ENCODE data around the gene C16orf96. TPM values are rescaled to one million over a fixed set of nuclear protein-coding genes. Genes with fewer than 3 reads are reported as not detected.

The C16orf96 gene
- total RNA-seq, 1 donor from 2014 or later: 0.52 TPM

DNA sequence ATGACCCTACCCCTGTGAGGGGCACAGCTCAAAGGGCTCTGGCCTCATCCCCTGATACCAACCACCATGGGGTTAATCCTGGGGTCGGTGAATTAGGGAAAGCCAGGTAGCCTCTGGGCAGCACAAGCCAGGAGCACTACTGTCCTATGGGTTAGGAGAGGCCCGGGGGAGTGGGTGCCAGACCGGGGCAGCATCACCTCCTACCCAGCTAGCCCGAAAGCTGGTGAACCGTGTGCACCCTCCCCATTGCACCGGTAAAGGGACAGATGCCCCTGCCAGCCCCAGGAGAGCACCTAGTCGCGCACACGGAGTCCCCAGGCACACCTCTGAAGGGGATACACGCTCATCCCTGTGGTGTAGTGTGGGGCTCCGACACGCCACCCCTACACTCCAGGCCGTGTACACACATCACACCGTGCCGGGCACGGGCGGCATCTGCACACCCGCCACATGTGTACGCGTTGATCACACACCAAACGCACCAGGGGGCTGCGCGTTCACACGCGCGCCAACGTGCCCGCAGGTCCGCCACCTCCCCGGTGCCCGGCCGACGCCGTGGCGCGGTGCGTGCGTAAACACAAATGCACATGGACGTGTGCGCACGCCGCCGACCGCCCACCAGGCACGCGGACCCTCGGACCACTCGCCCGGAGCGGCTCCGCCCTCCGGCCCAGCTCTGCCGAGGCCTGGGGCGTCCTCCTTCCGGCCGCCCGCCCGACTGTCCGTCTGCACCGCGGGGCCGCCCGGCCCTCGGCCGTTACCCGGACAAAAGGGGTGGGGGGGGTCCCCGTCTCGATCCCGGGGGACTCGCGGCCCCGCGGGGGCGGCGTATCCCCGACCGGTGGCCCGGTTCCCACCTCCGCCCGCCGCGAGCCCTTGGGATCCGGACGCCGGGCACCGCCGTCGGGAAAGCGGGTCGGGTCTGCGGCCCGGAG is 57.8 kb downstream of the C16orf96 start:
- H3K9me3 ChIP-seq (ENCODE audit: control insufficient read depth in 3 of 3, low read length in 3 of 3): no peaks in the 10 kb centered on the region
- peaks cover 42 to 54% (median 53%) of the 10 kb centered on the region in 3 donors for H3K4me1 ChIP-seq (ENCODE audit: control insufficient read depth in 3 of 3, insufficient read depth in 3 of 3, low read length in 3 of 3)
- H3K27me3 ChIP-seq (ENCODE audit: control insufficient read depth in 3 of 3, insufficient read depth in 3 of 3, low read length in 3 of 3): no peaks in the 10 kb centered on the region
- peak overlapping the region; percentile 82 to 94 (median 85) for H3K4me3 ChIP-seq (ENCODE audit: low read length in 3 of 3)
- H3K9ac ChIP-seq (ENCODE audit: low read depth in 1 of 3, low read length in 3 of 3): peak overlapping the region; percentile 83 to 94 (median 83)
- H3K27ac ChIP-seq (ENCODE audit: low read depth, low read length): peak overlapping the region; percentile 97
- H3K36me3 ChIP-seq (ENCODE audit: control insufficient read depth in 3 of 3, insufficient read depth in 3 of 3, low read length in 3 of 3): peaks cover 0 to 2% (median 0%) of the 10 kb centered on the region in 3 donors

DNA sequence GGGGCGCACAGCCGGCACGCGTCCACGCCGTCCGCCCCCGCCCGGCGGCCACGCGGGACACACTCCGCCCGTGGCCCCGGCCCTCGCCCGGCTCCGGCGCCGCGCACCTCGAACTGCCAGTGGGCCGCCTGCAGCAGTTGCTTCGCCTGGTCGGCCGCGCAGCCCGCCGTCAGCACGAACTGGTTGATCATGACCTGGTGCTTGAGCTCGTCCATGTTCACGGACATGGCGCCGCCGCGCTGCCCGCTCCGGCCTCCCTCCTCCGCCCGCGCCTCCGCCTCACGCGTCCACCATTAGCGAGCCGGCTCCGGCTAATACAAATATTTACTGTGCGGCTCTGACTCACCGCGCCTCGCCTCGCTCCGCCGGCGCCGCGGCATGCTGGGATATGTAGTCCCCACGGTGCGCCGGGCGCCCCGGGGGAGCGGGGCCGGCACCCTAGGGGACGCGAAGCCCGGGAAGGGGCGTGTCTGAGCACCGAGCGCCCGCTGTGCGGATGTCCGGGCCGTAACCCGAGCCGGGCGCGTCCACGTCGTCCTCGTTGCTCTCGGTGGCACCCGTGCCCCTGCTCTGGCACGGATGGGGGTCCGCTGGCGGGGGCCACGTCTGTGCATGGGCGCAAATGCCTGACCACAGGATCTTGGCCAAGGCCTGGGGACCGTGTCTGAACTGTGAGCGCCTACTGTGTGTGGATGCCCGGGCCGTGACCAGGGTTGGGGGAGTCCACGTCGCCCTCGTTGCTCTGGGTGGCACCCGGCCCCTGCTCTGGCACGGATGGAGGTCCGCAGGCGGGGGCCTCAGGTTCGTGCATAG is 58.6 kb downstream of the C16orf96 start, which contains the start of gene UBALD1:
UBALD1 (minus strand) TSS at position 318 of the 813 bp plus-strand sequence; CDS start at position 227, 91 bp downstream.
- H3K27ac ChIP-seq (ENCODE audit: low read depth, low read length): peak within 1 kb of the TSS; percentile 97
- peaks cover 42 to 57% (median 57%) of the 10 kb centered on the region in 3 donors for H3K4me1 ChIP-seq (ENCODE audit: control insufficient read depth in 3 of 3, insufficient read depth in 3 of 3, low read length in 3 of 3)
- H3K36me3 ChIP-seq (ENCODE audit: control insufficient read depth in 3 of 3, insufficient read depth in 3 of 3, low read length in 3 of 3): no peaks in the 10 kb centered on the region
- H3K9ac ChIP-seq (ENCODE audit: low read depth in 1 of 3, low read length in 3 of 3): peak within 1 kb of the TSS; percentile 83 to 94 (median 83)
- no peaks in the 10 kb centered on the region for H3K27me3 ChIP-seq (ENCODE audit: control insufficient read depth in 3 of 3, insufficient read depth in 3 of 3, low read length in 3 of 3)
- peak within 1 kb of the TSS; percentile 82 to 94 (median 85) for H3K4me3 ChIP-seq (ENCODE audit: low read length in 3 of 3)
- H3K9me3 ChIP-seq (ENCODE audit: control insufficient read depth in 3 of 3, low read length in 3 of 3): no peaks in the 10 kb centered on the region

DNA sequence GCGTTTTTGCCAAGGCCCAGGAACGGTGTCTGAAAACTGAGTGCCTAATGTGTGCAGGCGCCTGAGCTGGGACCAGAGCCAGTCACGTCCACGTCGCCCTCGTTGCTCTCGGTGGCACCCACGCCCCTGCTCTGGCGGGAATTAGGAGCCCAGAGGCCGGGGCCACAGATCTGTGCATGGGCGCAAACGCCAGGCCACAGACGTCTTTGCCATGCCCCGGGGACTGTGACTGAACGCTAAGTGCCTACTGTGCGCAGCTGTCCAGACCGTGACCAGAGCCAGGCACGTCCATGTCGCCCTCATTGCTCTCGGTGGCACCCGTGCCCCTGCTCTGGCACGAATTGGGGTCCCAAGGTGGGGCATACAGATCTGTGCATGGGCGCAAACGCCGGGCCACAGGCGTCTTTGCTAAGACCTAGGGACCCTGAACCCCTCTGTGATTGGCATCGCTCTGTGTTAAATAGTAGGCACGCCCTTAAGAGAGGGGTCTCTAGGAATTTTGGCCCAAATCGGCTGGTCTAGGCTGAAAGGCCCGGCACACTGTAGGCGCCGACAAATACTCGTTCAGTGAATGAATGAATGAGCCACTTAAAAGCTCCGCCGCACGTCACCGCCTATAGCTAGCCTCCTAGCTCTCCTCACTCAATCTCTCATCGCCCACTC is 59.4 kb downstream of the C16orf96 start:
- H3K36me3 ChIP-seq (ENCODE audit: control insufficient read depth in 3 of 3, insufficient read depth in 3 of 3, low read length in 3 of 3): no peaks in the 10 kb centered on the region
- no peaks in the 10 kb centered on the region for H3K27me3 ChIP-seq (ENCODE audit: control insufficient read depth in 3 of 3, insufficient read depth in 3 of 3, low read length in 3 of 3)
- H3K4me1 ChIP-seq (ENCODE audit: control insufficient read depth in 3 of 3, insufficient read depth in 3 of 3, low read length in 3 of 3): peaks cover 42 to 57% (median 57%) of the 10 kb centered on the region in 3 donors
- peak overlapping the region; percentile 83 to 94 (median 83) for H3K9ac ChIP-seq (ENCODE audit: low read depth in 1 of 3, low read length in 3 of 3)
- peak overlapping the region; percentile 75 to 94 (median 85) for H3K4me3 ChIP-seq (ENCODE audit: low read length in 3 of 3)
- peak overlapping the region; percentile 97 for H3K27ac ChIP-seq (ENCODE audit: low read depth, low read length)
- no peaks in the 10 kb centered on the region for H3K9me3 ChIP-seq (ENCODE audit: control insufficient read depth in 3 of 3, low read length in 3 of 3)

DNA sequence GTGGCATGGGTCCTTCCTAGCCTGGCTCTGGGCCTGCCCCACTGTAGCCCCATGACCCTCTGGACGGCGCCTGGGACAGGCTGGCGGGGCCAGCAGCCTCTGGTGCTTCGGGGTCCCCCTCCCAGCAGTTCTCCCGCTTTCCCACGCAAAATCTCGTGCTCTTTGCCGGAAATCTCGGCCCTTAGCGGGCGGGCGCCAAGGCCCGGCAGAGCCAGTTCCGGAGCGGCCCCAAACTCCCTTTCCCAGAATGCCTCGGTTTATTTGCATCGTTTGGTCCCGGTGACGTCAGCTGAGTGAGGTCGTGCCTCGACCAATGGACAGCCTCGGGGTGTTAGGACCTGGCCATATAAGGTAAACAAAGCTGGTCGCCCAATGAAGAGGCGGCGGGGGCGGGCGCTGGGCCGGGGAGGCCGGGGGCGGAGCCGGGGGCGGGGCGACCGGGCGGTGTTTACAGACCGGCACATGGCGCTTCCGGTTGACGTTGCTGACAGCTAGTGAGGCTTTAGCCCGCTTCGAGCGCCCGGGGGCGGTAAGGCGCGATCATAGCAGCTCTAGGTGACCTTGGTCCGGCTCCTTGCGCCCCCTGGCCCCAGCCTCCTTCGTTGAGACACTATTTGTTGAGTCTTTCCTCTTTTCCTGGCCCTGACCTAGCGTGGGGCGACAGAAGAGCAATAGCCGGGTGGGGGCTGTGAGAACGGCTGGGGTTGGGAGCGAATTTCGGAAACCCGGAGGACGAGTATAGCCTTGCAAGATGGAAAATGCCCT is 60.1 kb downstream of the C16orf96 start:
- Histone ChIP-seq H3K27ac (ENCODE audit: low read depth, low read length) (peak overlapping the region; percentile 100), H3K4me1 (ENCODE audit: control insufficient read depth in 3 of 3, insufficient read depth in 3 of 3, low read length in 3 of 3) (peaks cover 42 to 57% (median 55%) of the 10 kb centered on the region in 3 donors), H3K9me3 (ENCODE audit: control insufficient read depth in 3 of 3, low read length in 3 of 3) (no peaks in the 10 kb centered on the region), H3K9ac (ENCODE audit: low read depth in 1 of 3, low read length in 3 of 3) (peak overlapping the region; percentile 94 to 100 (median 99)), H3K27me3 (ENCODE audit: control insufficient read depth in 3 of 3, insufficient read depth in 3 of 3, low read length in 3 of 3) (no peaks in the 10 kb centered on the region), H3K36me3 (ENCODE audit: control insufficient read depth in 3 of 3, insufficient read depth in 3 of 3, low read length in 3 of 3) (no peaks in the 10 kb centered on the region), H3K4me3 (ENCODE audit: low read length in 3 of 3) (peak overlapping the region; percentile 77 to 94 (median 85))

DNA sequence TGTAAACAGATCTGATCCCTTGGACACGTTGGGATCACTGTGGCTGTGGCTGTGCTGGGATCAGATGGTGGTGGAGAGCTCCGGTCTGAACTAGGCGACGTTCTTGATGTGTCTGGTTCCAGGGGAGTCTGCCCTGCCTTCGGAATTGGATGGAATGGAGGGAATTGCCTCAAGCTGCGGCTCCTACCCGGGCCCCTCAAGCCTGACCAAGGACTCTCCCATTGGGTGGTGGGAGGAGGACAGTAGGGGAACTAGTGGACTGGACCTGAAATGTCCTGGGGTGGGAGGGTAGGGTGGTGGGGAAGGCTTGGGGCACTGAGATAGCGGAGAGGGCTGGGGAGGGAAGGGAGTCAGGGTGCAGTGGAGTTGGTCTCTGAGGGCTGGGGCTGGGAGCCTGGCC is 61.7 kb downstream of the C16orf96 start:
- Histone ChIP-seq H3K27me3 (ENCODE audit: control insufficient read depth in 3 of 3, insufficient read depth in 3 of 3, low read length in 3 of 3) (no peaks in the 10 kb centered on the region), H3K36me3 (ENCODE audit: control insufficient read depth in 3 of 3, insufficient read depth in 3 of 3, low read length in 3 of 3) (no peaks in the 10 kb centered on the region), H3K27ac (ENCODE audit: low read depth, low read length) (peak overlapping the region; percentile 100), H3K9ac (ENCODE audit: low read depth in 1 of 3, low read length in 3 of 3) (peak overlapping the region; percentile 3 to 100 (median 99)), H3K4me1 (ENCODE audit: control insufficient read depth in 3 of 3, insufficient read depth in 3 of 3, low read length in 3 of 3) (peaks cover 36 to 50% (median 45%) of the 10 kb centered on the region in 3 donors), H3K9me3 (ENCODE audit: control insufficient read depth in 3 of 3, low read length in 3 of 3) (no peaks in the 10 kb centered on the region), H3K4me3 (ENCODE audit: low read length in 3 of 3) (peak overlapping the region in 2 of 3 donors; percentile 63 to 84)

DNA sequence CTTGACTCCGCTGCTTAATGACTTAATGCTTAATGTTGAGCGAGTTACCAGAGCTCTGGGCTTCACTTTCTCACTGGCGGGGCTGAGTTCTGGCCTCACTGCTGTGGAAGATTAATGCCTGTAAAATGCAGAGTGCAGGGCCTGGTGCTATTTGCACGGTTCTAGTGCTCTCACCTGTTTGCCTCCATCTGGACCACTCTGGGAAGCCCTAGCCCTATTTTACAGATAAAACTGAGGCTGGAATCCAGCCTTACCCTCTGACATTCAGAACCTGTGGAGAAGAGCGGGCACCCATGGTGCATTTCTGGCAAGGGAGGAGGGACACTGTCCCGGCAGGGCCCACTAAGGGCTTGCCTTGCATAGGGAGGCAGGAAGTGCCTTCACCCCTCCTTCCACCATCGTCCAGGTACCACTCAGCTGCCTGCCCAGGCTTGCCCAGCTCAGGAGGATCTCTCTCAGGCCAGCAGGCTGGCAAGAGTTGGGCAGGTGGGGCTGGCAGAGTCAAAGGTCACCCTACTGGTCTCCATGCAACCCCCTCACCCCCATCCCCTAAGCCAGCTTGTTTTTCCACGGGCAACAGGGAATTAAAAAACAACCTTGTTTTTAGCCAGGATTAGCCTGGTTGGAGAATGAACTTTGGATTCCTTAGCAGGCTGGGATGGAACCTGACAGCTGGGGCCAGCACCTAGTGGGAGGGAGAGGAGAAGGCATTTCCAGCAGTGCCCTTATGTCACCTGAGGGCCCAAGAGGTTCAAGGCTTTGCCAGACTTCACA is 62.7 kb downstream of the C16orf96 start:
- Histone ChIP-seq H3K36me3 (ENCODE audit: control insufficient read depth in 3 of 3, insufficient read depth in 3 of 3, low read length in 3 of 3) (no peaks in the 10 kb centered on the region), H3K9ac (ENCODE audit: low read depth in 1 of 3, low read length in 3 of 3) (peak overlapping the region; percentile 23 to 99 (median 43)), H3K4me1 (ENCODE audit: control insufficient read depth in 3 of 3, insufficient read depth in 3 of 3, low read length in 3 of 3) (peaks cover 30 to 48% (median 36%) of the 10 kb centered on the region in 3 donors), H3K27ac (ENCODE audit: low read depth, low read length) (peak overlapping the region; percentile 13), H3K9me3 (ENCODE audit: control insufficient read depth in 3 of 3, low read length in 3 of 3) (no peaks in the 10 kb centered on the region), H3K27me3 (ENCODE audit: control insufficient read depth in 3 of 3, insufficient read depth in 3 of 3, low read length in 3 of 3) (no peaks in the 10 kb centered on the region), H3K4me3 (ENCODE audit: low read length in 3 of 3) (peak overlapping the region in 1 of 3 donors; percentile 6)

DNA sequence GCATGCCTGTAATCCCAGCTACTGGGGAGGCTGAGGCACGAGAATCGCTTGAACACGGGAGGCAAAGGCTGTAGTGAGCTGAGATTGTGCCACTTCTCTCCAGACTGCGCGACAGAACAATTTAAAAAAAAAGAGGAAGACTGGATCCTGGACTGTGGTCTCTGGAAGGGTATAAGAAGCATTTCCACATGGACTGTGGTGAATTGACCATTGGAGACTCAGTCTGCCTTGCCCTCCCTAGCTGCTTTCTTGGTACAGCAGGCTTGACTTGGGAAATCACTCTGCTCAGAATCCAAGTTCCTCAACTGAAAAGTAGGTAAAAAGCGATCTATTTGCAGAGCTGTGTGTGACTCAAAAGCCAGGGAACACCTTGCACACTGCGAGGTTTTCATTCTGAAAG is 67.5 kb downstream of the C16orf96 start:
- H3K9ac ChIP-seq (ENCODE audit: low read depth in 1 of 3, low read length in 3 of 3): peak overlapping the region in 2 of 3 donors; percentile 96 to 98
- no peaks in the 10 kb centered on the region for H3K27me3 ChIP-seq (ENCODE audit: control insufficient read depth in 3 of 3, insufficient read depth in 3 of 3, low read length in 3 of 3)
- peak overlapping the region; percentile 97 for H3K27ac ChIP-seq (ENCODE audit: low read depth, low read length)
- peaks cover 0 to 3% (median 0%) of the 10 kb centered on the region in 3 donors for H3K36me3 ChIP-seq (ENCODE audit: control insufficient read depth in 3 of 3, insufficient read depth in 3 of 3, low read length in 3 of 3)
- no peaks in the 10 kb centered on the region for H3K9me3 ChIP-seq (ENCODE audit: control insufficient read depth in 3 of 3, low read length in 3 of 3)
- H3K4me1 ChIP-seq (ENCODE audit: control insufficient read depth in 3 of 3, insufficient read depth in 3 of 3, low read length in 3 of 3): peaks cover 24 to 37% (median 27%) of the 10 kb centered on the region in 3 donors
- H3K4me3 ChIP-seq (ENCODE audit: low read length in 3 of 3): peak overlapping the region in 2 of 3 donors; percentile 64 to 92

DNA sequence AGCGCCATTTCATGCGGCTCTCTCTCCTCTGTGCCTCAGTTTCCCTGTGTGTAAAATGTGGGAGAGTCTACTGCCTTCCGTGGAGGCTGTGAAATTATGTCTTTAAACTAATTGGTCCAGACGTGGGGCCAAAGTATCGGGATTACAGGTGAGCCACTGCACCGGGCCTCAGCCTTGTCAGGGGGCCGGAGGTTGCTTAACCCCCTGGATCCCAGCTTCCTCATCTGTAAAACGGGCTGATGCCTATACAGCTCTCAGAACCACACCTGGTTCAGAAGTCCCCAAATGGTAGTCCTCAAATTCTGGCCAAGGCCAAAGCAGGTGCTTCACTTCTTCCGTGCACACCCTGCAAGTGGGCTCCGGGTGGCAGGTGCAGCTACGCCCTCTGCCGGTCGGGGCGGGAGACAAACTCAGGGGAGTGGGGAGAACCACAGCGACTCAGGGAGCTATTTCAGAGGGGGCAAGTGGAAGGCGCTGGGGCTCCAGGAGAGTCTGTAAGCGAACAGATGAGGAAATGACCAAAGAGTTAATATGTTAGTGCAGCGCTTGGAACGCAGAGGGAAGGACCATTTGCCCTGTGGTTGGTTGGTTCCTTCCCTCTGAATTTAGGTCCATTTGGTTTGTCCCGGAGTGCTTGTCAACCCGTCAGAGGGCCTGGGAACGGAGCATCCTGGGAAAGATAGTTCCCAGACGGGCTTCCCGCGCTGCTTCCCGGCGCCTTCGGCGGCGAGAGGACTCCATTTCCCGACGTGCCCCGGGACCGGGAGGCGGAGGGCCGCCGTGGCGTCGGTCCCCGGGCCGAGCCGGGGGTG is 68.1 kb downstream of the C16orf96 start, which contains the start of gene MGRN1:
MGRN1 (plus strand) TSS at position 812 of the 812 bp plus-strand sequence. CDS start 135 bp downstream, outside the sequence.
- Histone ChIP-seq H3K4me1 (ENCODE audit: control insufficient read depth in 3 of 3, insufficient read depth in 3 of 3, low read length in 3 of 3) (peaks cover 21 to 31% (median 22%) of the 10 kb centered on the region in 3 donors), H3K4me3 (ENCODE audit: low read length in 3 of 3) (peak within 1 kb of the TSS; percentile 88 to 95 (median 92)), H3K27ac (ENCODE audit: low read depth, low read length) (peak within 1 kb of the TSS; percentile 97), H3K36me3 (ENCODE audit: control insufficient read depth in 3 of 3, insufficient read depth in 3 of 3, low read length in 3 of 3) (peaks cover 0 to 3% (median 0%) of the 10 kb centered on the region in 3 donors), H3K27me3 (ENCODE audit: control insufficient read depth in 3 of 3, insufficient read depth in 3 of 3, low read length in 3 of 3) (no peaks in the 10 kb centered on the region), H3K9ac (ENCODE audit: low read depth in 1 of 3, low read length in 3 of 3) (peak within 1 kb of the TSS; percentile 95 to 98 (median 96)), H3K9me3 (ENCODE audit: control insufficient read depth in 3 of 3, low read length in 3 of 3) (no peaks in the 10 kb centered on the region)

Measured in skeletal muscle tissue (tissue), 4 donors.